Activated CD4-positive, alpha-beta T cell treated with anti-CD3 and anti-CD28 coated beads, Interleukin-2, Interleukin-4, amounts not matched to agents 100 ng/mL and 50 ng/mL, durations not matched to agents 16 hours and 8 hours (primary cell): ENCODE results near the gene RSBN1L.

ENCODE experiments used
- DNase-seq: peaks from one replicate; pipeline ENCODE4 v3.0.0-alpha.2; 2020; ENCODE audit warnings: low spot score

Gene RSBN1L

GRCh38 chr7:77731716-77732115 is 35.5 kb downstream of the RSBN1L start:
- DNase-seq, result no peak

DNA sequence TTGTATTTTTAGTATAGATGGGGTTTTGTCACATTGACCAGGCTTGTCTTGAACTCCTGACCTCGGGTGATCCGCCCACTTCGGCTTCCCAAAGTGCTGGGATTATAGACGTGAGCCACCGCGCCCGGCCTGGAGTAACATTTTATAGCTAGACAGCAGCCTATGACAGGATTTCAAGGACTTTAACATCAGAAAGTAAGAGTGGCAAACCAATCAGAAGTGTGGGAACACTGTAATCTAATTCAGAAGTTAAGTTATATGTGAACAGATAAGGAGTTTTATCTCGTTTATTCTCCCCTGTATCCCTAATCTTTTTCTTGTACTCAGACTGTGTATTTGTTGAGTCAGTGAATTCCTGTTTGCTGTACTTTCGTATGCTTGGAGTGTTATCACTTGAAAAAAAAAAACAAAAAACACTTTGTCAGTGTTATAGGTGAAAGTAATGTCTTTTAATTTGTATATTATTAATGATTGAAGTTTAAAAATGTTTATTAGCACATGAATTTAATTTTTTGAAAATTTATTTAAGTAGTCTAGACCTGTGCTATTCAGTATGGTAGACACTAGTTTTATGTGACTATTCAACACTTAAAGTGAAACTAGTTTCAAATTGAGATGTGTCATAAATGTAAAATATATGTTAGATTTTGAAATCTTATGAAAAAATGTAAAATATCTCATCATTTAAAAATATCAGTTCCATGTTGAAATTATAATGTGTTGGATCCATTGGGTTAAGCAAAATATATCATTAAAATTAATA is 38.6 kb downstream of the RSBN1L start:
- no peak for DNase-seq

DNA sequence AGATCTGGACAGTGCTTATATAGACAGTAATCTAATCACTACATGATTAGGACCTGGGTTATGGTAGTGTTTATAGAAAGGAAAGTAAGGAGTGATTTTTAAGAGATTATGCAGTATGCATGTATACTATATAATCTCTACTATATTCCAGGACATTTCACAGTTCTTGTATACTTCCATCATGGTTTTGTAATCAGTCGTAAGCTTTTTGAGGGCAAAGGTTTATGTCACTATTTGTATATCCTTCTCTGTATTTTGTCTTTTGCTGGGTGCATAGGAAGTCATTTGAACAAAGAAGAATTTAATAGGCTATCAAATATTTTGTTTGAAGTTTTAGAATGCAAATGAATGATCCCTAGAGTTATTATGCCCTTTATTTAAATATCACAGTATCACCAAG is 39.2 kb downstream of the RSBN1L start:
- no peak for DNase-seq

GRCh38 chr7:77736991-77737390 is 40.7 kb downstream of the RSBN1L start:
- DNase-seq, result no peak

- DNase-seq, result no peak
Observed at GRCh38 chr7:77738382-77738781, 42.1 kb downstream of the RSBN1L start.

GRCh38 chr7:77738871-77739270 is 42.6 kb downstream of the RSBN1L start:
- no peak for DNase-seq

DNA sequence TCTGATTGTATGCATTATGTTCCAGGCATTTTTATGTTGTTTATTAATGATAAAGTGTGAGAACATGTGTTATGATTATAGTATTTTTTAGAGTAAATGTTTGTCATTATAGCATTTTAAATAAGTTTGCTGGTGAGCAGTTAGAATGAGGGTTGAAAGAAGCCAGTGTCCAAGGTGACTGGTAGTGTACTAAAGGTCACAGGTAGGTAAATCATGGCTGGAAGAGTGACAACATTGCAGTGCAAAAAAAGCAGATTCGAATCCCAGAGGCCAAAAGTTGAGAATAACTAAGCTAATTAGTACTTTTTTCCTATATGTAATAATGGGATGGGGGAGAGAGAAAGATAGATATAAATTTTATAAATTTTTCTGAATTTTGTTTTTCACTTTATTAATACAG is 44.0 kb downstream of the RSBN1L start:
- DNase-seq, result no peak

DNA sequence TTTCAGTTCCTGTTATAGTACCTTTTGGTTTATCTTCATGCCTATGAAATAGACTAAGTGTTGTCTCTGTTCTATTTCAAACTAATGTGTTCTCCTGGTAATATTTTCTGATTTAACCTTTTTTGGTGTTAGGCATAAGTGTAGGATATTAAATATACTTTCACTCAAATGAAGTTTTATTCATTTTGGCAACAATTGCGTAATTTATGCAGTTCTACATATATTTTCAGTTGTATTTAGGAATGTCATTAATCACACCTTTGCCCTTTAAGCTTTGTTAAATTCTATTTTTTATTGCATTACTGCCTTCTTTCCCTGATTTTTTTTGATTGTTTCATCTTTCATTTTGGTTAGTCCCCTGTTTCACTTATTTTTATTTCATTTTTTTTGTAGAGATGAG is 47.3 kb downstream of the RSBN1L start:
- no peak for DNase-seq

DNA sequence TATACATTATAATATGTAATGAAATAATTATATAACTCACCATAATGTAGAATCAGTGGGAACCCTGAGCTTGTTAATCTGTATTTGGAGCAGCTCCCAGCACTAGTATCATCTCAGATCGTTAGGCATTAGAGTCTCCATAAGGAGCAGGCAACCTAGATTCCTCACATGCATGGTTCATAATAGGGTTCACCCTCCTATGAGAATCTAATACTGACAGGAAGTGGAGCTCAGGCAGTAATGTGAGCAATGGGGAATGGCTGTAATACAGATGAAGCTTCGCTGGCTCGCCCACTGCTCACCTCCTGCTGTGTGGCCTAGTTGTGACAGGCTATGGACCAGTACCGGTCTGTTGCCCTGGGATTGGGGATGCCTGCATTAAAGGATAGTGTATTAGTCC is 49.5 kb downstream of the RSBN1L start:
- no peak for DNase-seq

GRCh38 chr7:77746164-77746823 is 50.0 kb downstream of the RSBN1L start:
- DNase-seq, result no peak

GRCh38 chr7:77746824-77747165 is 50.5 kb downstream of the RSBN1L start:
- DNase-seq, result no peak

DNA sequence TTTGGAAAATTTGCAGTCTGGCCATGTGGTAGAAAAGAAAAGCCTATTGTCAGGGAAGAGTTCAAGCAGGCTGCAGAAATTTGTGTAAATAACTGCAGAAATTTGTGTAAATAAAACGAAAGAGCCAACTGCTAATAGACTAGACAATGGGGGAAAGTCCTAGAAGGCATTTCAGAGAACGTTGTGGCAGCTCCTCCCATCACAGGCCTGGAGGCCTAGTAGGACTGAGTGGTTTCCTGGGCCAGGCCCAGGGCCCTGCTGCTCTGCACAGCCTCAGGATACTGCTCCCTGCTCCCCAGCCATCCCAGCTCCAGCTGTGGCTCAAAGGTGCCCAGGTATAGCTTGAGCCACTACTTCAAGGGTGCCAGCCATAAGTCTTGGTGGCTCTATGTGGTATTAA is 50.9 kb downstream of the RSBN1L start:
- no peak for DNase-seq

DNA sequence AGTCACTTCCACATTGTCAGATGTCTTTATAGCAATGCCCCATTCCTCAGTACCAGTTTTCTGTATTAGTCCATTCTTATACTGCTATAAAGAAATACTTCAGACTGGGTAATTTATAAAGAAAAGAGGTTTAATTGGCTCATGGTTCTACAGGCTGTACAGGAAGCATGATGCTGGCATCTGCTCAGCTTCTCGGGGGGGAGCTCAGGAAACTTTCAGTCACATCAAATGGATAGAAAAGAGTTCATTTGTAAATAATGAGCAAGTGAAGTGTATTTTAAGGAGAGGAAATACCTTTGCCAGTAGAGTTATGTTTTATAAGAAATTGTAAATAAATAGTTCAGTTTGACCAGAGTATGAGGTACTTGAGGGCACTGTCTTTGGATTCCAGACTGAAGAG is 51.5 kb downstream of the RSBN1L start:
- no peak for DNase-seq

- DNase-seq, result no peak
Observed at GRCh38 chr7:77752016-77752415, 55.8 kb downstream of the RSBN1L start.

DNA sequence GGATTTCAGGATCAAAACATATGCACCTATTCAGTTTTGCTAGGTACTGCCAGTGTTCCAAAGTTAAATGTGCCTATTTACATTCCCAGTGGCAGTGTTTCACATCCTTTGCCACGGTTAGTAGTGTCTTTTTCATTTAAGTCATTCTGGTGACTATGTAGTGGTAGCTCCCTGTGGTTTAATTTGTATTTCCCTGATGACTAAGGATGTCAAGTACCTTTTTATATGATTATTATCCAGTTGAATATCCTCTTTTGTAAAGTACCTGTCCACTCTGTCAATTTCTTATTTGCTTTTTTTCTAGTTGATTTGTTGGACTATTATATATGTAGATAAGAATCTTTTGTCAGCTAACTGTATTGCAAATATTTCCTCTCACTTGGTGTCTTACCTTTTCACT is 56.9 kb downstream of the RSBN1L start:
- no peak for DNase-seq

GRCh38 chr7:77757589-77757988 is 61.3 kb downstream of the RSBN1L start:
- DNase-seq, result no peak

DNA sequence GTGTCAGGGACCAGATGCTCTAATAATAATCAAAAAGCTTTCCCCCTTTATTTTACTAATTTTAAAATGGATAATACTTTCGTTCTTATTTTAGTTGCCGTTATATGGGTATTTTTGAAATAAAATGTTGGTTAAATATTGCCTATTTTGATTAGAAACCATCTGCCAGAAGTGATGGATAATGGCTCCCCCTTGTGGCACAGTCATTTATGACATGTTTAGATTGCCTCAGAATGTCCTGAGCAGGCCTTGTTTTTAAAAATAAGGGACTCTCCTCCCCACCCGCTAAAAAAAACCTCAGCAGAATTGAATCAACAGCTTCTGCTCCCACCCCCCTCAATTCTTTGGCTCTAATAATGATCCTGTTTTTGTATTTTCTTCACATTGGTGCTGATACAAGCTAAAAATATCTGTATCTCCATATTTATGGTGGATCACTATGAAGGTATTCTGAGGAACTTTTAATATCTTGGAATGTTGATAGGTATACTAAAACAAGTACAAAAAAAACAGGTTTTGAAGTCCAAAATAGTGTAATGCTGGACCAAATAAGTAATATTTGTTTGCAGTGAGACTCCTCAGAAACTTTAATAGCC is 63.1 kb downstream of the RSBN1L start:
- DNase-seq, result peak; percentile 78

GRCh38 chr7:77760809-77761453 is 64.7 kb downstream of the RSBN1L start:
- no peak for DNase-seq

- no peak for DNase-seq
Observed at GRCh38 chr7:77765481-77765880, 69.2 kb downstream of the RSBN1L start.

GRCh38 chr7:77765906-77766800 is 69.9 kb downstream of the RSBN1L start:
- no peak for DNase-seq

DNA sequence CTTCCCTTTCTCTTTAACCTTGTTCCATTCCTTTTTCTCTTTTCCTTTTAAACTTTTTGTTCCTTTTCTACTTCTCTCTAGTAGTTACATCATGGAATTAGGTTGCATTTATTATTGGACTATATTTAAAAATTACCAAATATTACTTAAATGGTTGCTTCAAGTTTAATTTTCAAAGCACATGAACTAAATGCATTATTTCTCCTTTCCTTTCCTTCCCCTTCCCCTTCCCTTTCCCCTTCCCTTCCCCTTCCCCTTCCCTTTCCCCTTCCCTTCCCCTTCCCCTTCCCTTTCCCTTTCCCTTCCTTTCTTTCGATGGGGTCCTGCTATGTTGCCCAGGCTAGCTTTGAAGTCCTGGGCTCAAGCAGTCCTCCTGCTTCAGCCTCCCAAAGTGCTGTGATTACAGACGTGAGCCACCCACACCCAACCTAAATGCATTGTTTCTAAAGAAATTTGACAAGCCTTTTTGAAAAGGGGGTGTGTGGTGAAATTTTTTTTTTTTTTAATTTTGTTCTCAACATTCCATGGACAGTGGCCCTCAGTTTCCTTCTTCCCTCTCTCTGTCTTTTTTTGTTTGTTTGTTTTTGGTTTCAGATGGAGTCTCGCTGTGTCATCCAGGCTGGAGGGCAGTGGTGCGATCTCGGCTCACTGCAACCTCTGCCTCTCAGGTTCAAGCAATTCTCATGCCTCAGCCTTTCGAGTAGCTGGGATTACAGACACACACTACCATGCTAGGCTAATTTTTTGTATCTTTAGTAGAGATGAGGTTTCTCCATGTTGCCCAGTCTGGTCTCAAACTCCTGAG is 70.7 kb downstream of the RSBN1L start:
- no peak for DNase-seq
